Testis (tissue), 2 donors: Measurements from ENCODE around the gene KCNF1.

ENCODE experiments used
- CTCF ChIP-seq, 3 experiments: fragments of 450-650 bp in 2 of 3; fragments of 200-600 bp in 1 of 3; sonication (generic) in 1 of 3; IDR thresholded peaks; one replicate each; pipeline ENCODE4 v1.5.1; 2016 to 2019; ENCODE audit warnings: antibody characterized with exemption in 3 of 3, mild to moderate bottlenecking in 2 of 3, moderate library complexity in 1 of 3
- POLR2A ChIP-seq: fragments of 450-650 bp; IDR thresholded peaks from one replicate; pipeline ENCODE4 v1.6.1; 2017; ENCODE audit warnings: antibody characterized with exemption, mild to moderate bottlenecking, moderate library complexity

DNA sequence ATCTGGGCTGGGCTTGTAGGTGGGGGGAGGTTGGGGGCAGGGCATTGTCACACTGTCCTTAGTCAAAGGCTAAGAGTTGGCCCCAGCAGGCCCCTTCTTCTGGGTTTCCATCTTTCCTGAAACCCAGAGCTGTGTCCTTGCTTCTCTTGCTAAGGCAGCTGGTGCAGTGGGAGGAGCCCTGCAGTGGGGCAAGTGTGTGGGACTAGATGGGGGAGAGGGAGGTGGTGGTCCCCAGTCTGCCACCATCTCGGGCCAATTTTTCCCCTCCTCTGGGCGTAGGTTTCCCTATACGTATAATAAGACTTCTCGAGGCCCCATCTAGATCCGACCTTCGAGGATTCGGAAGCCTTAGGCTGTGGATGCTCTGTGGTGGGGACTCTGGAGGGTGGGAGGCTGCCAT lies 3.5 kb downstream of the KCNF1 start:
- TF ChIP-seq CTCF (IDR thresholded peaks at IDR 0.05) (no peak), POLR2A (no peak)
